Left lung (tissue), 10 donors: ENCODE data around the gene STARD8. TPM values are rescaled to one million over a fixed set of nuclear protein-coding genes. Genes with fewer than 3 reads are reported as not detected.

ENCODE experiments used
- ATAC-seq: fragments of 200-7000 bp; cut with Tn5 transposase; one replicate; pipeline ENCODE4 v1.9.1; 2020; ENCODE audit warnings: moderate library complexity
- DNase-seq, 4 donors: peaks; one replicate each; pipeline ENCODE4 v3.0.0-alpha.2; 2013 to 2020
- H3K27ac ChIP-seq, 2 donors: fragments of 200-600 bp; sonication (generic) in 1 of 2; one replicate each; pipeline versions ENCODE4 v1.5.0 to v1.8.0; 2020 to 2021
- H3K27me3 ChIP-seq, 2 donors: fragments of 200-600 bp; sonication (generic) in 1 of 2; one replicate each; pipeline versions ENCODE4 v1.5.0 to v1.8.0; 2020 to 2021
- H3K36me3 ChIP-seq, 2 donors: fragments of 200-600 bp; sonication (generic) in 1 of 2; one replicate each; pipeline versions ENCODE4 v1.5.0 to v1.8.0; 2020 to 2021
- H3K4me1 ChIP-seq, 2 donors: fragments of 200-600 bp; one replicate each; pipeline ENCODE4 v1.8.0; 2021
- H3K4me3 ChIP-seq, 2 donors: fragments of 200-600 bp; sonication (generic) in 1 of 2; one replicate each; pipeline versions ENCODE4 v1.5.0 to v1.8.0; 2020 to 2021; ENCODE audit warnings: mild to moderate bottlenecking in 1 of 2
- H3K9me3 ChIP-seq, 2 donors: fragments of 200-600 bp; sonication (generic) in 1 of 2; one replicate each; pipeline versions ENCODE4 v1.5.0 to v1.8.0; 2020 to 2021
- intact Hi-C, 2 donors: fragments of 100-400 bp; cut with DNase I; formaldehyde crosslinking; loops; one replicate each; pipeline versions ENCODE4 v1.11.2 to v1.14.2; 2022
- polyA plus RNA-seq, 6 donors: library from polyadenylated mRNA; unstranded; fragments of 120-200 nt; gene quantifications; one replicate each; pipeline ENCODE4 v1.2.1, GENCODE V29; 2013; ENCODE audit not compliant: insufficient read length in 6 of 6
- total RNA-seq, 2 donors: library from RNA; stranded (reverse); fragmentation: NEBNext Ultra II Directional; extraction: Animal tissue kit (Norgen Biotek cat#: 25700); gene quantifications; one replicate each; pipeline ENCODE4 v1.2.1, GENCODE V29; 2021
- TF ChIP-seq, protein P1 (sequence below), 2 donors: fragments of 200-600 bp; sonication (generic) in 1 of 2; IDR thresholded peaks; one replicate each; pipeline versions ENCODE4 v1.5.0 to v1.8.0; 2021; ENCODE audit warnings: antibody characterized with exemption in 2 of 2
- donor health status: DM: no; HTN: yes; CAD: no.
- donor health status: DM: no; HTN: no; CAD: no.

The STARD8 gene
- total and polyA plus RNA-seq, 8 donors: 11.9 to 19.8 (median 15.0) TPM

DNA sequence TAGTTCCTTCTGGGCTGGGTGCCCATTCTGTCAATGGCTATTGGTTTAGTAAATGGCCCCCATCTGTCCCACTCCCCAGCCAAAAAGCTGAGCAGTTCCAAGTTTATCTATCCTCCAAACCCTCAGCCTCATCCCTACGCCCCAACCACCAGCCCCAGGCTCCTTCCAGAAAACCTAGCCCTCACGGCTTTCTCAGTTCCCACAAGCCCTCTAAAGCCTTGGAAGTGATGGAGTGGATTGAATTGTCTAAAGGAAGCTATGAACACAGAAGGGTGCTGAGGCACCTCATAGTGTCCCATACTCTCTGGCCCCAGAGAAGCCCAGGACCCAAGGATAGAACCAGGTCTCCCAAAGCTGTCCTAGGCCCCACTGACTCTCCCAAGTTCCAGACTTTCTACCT lies 105.8 kb downstream of the STARD8 start:
- no peaks in the 10 kb centered on the region for H3K36me3 ChIP-seq
- no peak overlapping the region for H3K27ac ChIP-seq
- intact Hi-C loops: no loop called here
- TF ChIP-seq, protein P1, sequence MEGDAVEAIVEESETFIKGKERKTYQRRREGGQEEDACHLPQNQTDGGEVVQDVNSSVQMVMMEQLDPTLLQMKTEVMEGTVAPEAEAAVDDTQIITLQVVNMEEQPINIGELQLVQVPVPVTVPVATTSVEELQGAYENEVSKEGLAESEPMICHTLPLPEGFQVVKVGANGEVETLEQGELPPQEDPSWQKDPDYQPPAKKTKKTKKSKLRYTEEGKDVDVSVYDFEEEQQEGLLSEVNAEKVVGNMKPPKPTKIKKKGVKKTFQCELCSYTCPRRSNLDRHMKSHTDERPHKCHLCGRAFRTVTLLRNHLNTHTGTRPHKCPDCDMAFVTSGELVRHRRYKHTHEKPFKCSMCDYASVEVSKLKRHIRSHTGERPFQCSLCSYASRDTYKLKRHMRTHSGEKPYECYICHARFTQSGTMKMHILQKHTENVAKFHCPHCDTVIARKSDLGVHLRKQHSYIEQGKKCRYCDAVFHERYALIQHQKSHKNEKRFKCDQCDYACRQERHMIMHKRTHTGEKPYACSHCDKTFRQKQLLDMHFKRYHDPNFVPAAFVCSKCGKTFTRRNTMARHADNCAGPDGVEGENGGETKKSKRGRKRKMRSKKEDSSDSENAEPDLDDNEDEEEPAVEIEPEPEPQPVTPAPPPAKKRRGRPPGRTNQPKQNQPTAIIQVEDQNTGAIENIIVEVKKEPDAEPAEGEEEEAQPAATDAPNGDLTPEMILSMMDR (IDR thresholded peaks at IDR 0.05): no peak
- H3K27me3 ChIP-seq: no peaks in the 10 kb centered on the region
- DNase-seq (no peak), ATAC-seq (no peak)
- H3K4me1 ChIP-seq: no peaks in the 10 kb centered on the region
- H3K9me3 ChIP-seq: no peaks in the 10 kb centered on the region
- no peak overlapping the region for H3K4me3 ChIP-seq

DNA sequence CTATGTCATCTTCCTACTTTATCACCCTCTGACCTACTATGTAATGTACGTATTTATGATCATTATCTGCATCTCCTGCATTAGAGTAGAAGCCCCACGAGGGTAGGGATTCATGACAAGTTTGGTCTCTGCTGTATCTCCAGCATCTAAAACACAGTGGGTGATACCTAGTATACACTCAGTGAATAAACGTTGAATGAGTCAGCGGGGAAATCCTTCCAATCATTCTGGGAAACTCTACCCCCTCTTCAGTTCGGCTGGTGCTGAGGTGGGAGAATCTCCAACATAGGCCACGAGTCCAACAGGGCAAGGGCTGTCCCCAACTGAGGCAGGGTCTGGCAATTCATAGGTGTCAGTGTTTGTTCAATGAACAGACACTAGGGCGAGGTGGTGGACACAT lies 106.9 kb downstream of the STARD8 start:
- intact Hi-C loops: no loop called here
- peak; percentile 40 for ATAC-seq
- DNase-seq: no peak
- TF ChIP-seq, protein P1 (IDR thresholded peaks at IDR 0.05): no peak
- no peaks in the 10 kb centered on the region for H3K9me3 ChIP-seq
- H3K27ac ChIP-seq: no peak overlapping the region
- H3K27me3 ChIP-seq: no peaks in the 10 kb centered on the region
- no peaks in the 10 kb centered on the region for H3K4me1 ChIP-seq
- no peaks in the 10 kb centered on the region for H3K36me3 ChIP-seq
- H3K4me3 ChIP-seq: no peak overlapping the region

DNA sequence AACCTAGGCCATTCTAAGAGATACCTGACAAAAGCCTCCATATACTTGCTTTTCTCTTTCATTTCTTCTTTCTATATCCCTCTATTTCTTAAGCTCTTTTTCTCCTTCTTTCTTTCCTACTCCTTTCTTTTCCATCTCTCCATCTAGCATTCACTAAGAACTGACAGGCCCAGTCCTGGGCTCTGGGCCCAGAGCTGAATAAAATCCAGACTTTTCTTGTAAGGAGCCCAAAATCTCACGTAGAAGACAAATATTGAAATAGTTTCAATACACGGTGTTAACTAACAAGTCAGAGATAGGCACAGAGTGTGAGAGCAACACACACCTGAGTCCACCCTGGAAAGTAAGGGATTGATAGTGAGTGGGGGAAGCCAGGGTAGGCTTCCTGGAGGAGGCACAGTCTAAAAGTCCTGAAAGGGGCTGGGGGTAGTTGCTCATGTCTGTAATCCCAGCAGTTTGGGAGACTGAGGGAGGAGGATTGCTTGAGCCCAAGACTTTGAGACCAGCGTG lies 108.2 kb downstream of the STARD8 start:
- no peak overlapping the region for H3K27ac ChIP-seq
- H3K4me3 ChIP-seq: no peak overlapping the region
- no peaks in the 10 kb centered on the region for H3K36me3 ChIP-seq
- ATAC-seq: no peak
- TF ChIP-seq, protein P1 (IDR thresholded peaks at IDR 0.05): no peak
- intact Hi-C loops: no loop called here
- no peaks in the 10 kb centered on the region for H3K9me3 ChIP-seq
- no peak for DNase-seq
- no peaks in the 10 kb centered on the region for H3K27me3 ChIP-seq
- H3K4me1 ChIP-seq: no peaks in the 10 kb centered on the region

DNA sequence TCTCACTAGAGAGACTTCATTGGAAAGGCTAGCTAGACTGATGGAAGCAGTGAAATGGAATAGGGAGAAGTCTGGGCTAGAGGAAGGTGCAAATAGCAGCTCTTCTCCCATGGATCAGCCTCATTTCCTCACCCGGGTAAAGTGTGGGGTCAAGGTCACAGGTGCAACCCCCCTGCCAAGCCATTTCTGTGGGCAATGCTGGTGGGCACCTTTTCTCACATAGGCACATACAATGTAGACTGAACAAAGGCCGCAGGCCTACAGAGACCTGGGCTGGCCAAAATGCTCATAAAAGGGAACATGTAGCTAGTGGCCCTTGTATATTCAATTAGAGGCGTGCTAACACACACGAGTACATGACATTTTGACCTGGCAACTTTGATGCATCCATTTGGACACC lies 109.9 kb downstream of the STARD8 start:
- H3K27ac ChIP-seq: no peak overlapping the region
- DNase-seq: no peak
- no peaks in the 10 kb centered on the region for H3K4me1 ChIP-seq
- no peaks in the 10 kb centered on the region for H3K27me3 ChIP-seq
- no peak for ATAC-seq
- TF ChIP-seq, protein P1 (IDR thresholded peaks at IDR 0.05): no peak
- H3K4me3 ChIP-seq: no peak overlapping the region
- no peaks in the 10 kb centered on the region for H3K9me3 ChIP-seq
- no peaks in the 10 kb centered on the region for H3K36me3 ChIP-seq
- intact Hi-C loops: no loop called here

DNA sequence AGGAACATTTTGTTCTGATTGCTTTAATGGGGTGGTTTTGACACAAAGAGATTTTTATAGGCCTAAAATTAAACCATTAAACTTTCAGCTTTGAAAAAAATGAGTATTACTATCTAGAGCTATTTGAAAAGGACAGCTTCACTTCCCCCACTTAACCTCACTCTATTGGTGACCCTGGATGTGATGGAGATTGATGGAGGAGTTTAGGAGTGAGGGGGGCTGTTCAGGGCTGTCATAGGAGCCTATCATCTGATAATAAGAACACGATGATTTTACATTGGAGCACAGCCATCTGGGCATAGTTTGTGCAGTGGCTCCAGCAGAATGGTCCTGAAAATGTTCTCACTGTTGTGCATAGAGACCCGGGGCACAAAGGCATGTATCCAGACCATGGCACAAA lies 110.3 kb downstream of the STARD8 start:
- Histone ChIP-seq H3K9me3 (no peaks in the 10 kb centered on the region), H3K4me3 (no peak overlapping the region), H3K27me3 (no peaks in the 10 kb centered on the region), H3K27ac (no peak overlapping the region), H3K4me1 (no peaks in the 10 kb centered on the region), H3K36me3 (no peaks in the 10 kb centered on the region)
- TF ChIP-seq, protein P1 (IDR thresholded peaks at IDR 0.05): no peak
- DNase-seq (no peak), ATAC-seq (no peak)
- intact Hi-C loops: no loop called here
